ENCODE data around the gene DHX16. TPM values are rescaled to one million over a fixed set of nuclear protein-coding genes. Genes with fewer than 3 reads are reported as not detected.
A peak's percentile ranks its signal among the peaks of the same experiment; 100 is the strongest.

DHX16 gene
- total RNA-seq, 4 donors from 2014 or later: 25.8 to 36.2 (median 31.4) TPM

GRCh38 chr6:30611150-30611855 is 61.5 kb downstream of the DHX16 start:
- ATAC-seq: no peak
- TF ChIP-seq POLR2A (IDR thresholded peaks at IDR 0.05) (no peak), EP300 (IDR thresholded peaks at IDR 0.05) (no peak), POLR2AphosphoS5 (IDR thresholded peaks at IDR 0.05) (no peak)
- TF ChIP-seq, protein P1, sequence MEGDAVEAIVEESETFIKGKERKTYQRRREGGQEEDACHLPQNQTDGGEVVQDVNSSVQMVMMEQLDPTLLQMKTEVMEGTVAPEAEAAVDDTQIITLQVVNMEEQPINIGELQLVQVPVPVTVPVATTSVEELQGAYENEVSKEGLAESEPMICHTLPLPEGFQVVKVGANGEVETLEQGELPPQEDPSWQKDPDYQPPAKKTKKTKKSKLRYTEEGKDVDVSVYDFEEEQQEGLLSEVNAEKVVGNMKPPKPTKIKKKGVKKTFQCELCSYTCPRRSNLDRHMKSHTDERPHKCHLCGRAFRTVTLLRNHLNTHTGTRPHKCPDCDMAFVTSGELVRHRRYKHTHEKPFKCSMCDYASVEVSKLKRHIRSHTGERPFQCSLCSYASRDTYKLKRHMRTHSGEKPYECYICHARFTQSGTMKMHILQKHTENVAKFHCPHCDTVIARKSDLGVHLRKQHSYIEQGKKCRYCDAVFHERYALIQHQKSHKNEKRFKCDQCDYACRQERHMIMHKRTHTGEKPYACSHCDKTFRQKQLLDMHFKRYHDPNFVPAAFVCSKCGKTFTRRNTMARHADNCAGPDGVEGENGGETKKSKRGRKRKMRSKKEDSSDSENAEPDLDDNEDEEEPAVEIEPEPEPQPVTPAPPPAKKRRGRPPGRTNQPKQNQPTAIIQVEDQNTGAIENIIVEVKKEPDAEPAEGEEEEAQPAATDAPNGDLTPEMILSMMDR (IDR thresholded peaks at IDR 0.05): no peak
- Histone ChIP-seq H3K27me3 (no peaks in the 10 kb centered on the region), H3K4me1 (peaks cover 30 to 77% (median 35%) of the 10 kb centered on the region in 3 donors), H3K4me3 (no peak overlapping the region), H3K27ac (peak overlapping the region in 2 of 4 donors; percentile 39 to 92), H3K36me3 (peaks cover 0 to 35% of the 10 kb centered on the region in 2 donors), H3K9me3 (no peaks in the 10 kb centered on the region)
- WGBS, 2 donors (ENCODE audit: low coverage in 1 of 2): 57 to 61% methylated on average over 3 to 5 of the region's 9 CpGs

GRCh38 chr6:30610065-30610464 is 62.7 kb downstream of the DHX16 start:
- Histone ChIP-seq H3K4me1 (peaks cover 30 to 77% (median 35%) of the 10 kb centered on the region in 3 donors), H3K27ac (no peak overlapping the region)
- TF ChIP-seq, protein P1 (IDR thresholded peaks at IDR 0.05): no peak
- TF ChIP-seq POLR2A (IDR thresholded peaks at IDR 0.05): no peak
- no peak for TF ChIP-seq POLR2AphosphoS5 (IDR thresholded peaks at IDR 0.05)
- TF ChIP-seq EP300 (IDR thresholded peaks at IDR 0.05): no peak

DNA sequence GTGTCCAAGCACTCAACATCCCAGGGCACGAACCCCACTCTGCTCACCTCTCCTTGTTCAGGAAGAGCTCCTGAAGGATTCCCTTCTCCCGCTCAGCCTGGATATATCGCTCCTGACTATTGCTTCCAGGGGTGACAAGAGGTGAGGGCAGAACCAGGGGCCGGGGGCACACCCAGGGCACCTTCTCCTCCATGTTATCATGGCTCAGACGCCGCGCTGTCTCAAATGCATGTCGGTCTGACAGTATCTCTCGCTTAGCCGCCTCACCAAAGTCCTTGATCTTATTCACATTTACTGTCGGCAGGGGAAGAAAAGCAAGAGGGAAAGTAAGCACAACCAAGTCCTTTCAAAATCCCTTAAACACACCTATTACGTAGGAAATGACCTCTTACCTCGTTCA is 68.8 kb downstream of the DHX16 start:
- no peaks in the 10 kb centered on the region for H3K9me3 ChIP-seq
- no peaks in the 10 kb centered on the region for H3K27me3 ChIP-seq
- 83 to 92% methylated on average over 10 to 13 of the region's 13 CpGs for WGBS, 2 donors (ENCODE audit: low coverage in 1 of 2)
- no peak for ATAC-seq
- peaks cover 10 to 88% of the 10 kb centered on the region in 2 donors for H3K36me3 ChIP-seq
- no peak overlapping the region for H3K4me3 ChIP-seq
- H3K27ac ChIP-seq: no peak overlapping the region
- H3K4me1 ChIP-seq: peaks cover 0 to 33% (median 0%) of the 10 kb centered on the region in 3 donors
- TF ChIP-seq POLR2A (IDR thresholded peaks at IDR 0.05) (no peak), POLR2AphosphoS5 (IDR thresholded peaks at IDR 0.05) (no peak), EP300 (IDR thresholded peaks at IDR 0.05) (no peak)
- TF ChIP-seq, protein P1 (IDR thresholded peaks at IDR 0.05): no peak

More at GRCh38 chr6:30610065-30610464, 62.7 kb downstream of the DHX16 start:
- no peaks in the 10 kb centered on the region for H3K27me3 ChIP-seq
- peaks cover 3 to 44% of the 10 kb centered on the region in 2 donors for H3K36me3 ChIP-seq
- no peak overlapping the region for H3K4me3 ChIP-seq
- ATAC-seq: no peak
- 73 to 88% methylated on average over 4 of the region's 4 CpGs for WGBS, 2 donors (ENCODE audit: low coverage in 1 of 2)
- no peaks in the 10 kb centered on the region for H3K9me3 ChIP-seq

Other genes with a start within 250 kb of the DHX16 start
- gene HLA-E, start 183.5 kb downstream of the DHX16 start, total RNA-seq: 100 to 1,000 TPM; 259 to 607 (median 482) TPM
- 10 to 100 TPM; 39.2 to 48.3 (median 42.4) TPM for gene GNL1, start 116.5 kb downstream of the DHX16 start, total RNA-seq
- gene PRR3, start 115.7 kb downstream of the DHX16 start, total RNA-seq: 10 to 100 TPM in 2 of 4 donors, 1 to 10 TPM in 2; 3.5 to 21.6 (median 7.9) TPM
- gene ABCF1, start 101.6 kb downstream of the DHX16 start, total RNA-seq: 10 to 100 TPM; 42.8 to 63.6 (median 47.4) TPM
- gene PPP1R10, start 55.8 kb downstream of the DHX16 start, total RNA-seq: 10 to 100 TPM; 26.7 to 50.4 (median 37.9) TPM
- 10 to 100 TPM; 35.0 to 41.2 (median 36.7) TPM for gene MRPS18B, start 55.2 kb downstream of the DHX16 start, total RNA-seq
- gene ATAT1, start 46.1 kb downstream of the DHX16 start, total RNA-seq: 1 to 10 TPM in 3 of 4 donors, under 1 TPM in 1; 0.82 to 2.6 (median 2.1) TPM
- gene C6orf136, start 25.9 kb downstream of the DHX16 start, total RNA-seq: 10 to 100 TPM; 10.8 to 19.6 (median 16.6) TPM
- 10 to 100 TPM; 45.3 to 65.8 (median 56.6) TPM for gene PPP1R18, start 13.6 kb upstream of the DHX16 start, total RNA-seq
- gene NRM, start 18.0 kb upstream of the DHX16 start, total RNA-seq: 1 to 10 TPM; 3.0 to 8.2 (median 6.0) TPM
- gene MDC1, start 44.3 kb upstream of the DHX16 start, total RNA-seq: 10 to 100 TPM in 3 of 4 donors, 1 to 10 TPM in 1; 9.8 to 16.7 (median 13.1) TPM
- 100 to 1,000 TPM; 184 to 351 (median 236) TPM for gene TUBB, start 47.3 kb upstream of the DHX16 start, total RNA-seq
- 100 to 1,000 TPM; 104 to 191 (median 152) TPM for gene FLOT1, start 69.7 kb upstream of the DHX16 start, total RNA-seq
- gene IER3, start 71.5 kb upstream of the DHX16 start, total RNA-seq: 10 to 100 TPM in 3 of 4 donors, 1 to 10 TPM in 1; 5.6 to 31.9 (median 11.3) TPM
- 10 to 100 TPM; 25.4 to 40.4 (median 30.9) TPM for gene DDR1, start 211.5 kb upstream of the DHX16 start, total RNA-seq
- gene GTF2H4, start 235.2 kb upstream of the DHX16 start, total RNA-seq: 10 to 100 TPM in 3 of 4 donors, 1 to 10 TPM in 1; 9.4 to 16.4 (median 11.8) TPM
- gene VARS2, start 241.2 kb upstream of the DHX16 start, total RNA-seq: 10 to 100 TPM in 3 of 4 donors, 1 to 10 TPM in 1; 9.7 to 16.5 (median 12.8) TPM

All from gastroesophageal sphincter (tissue), 4 donors.